SK-N-SH (cell line): ENCODE results near the gene RHOH. TPM values are rescaled to one million over a fixed set of nuclear protein-coding genes. Genes with fewer than 3 reads are reported as not detected.

ENCODE experiments used
- CTCF ChIA-PET: fragments of 300-600, 350-600 bp; formaldehyde crosslinking; extraction: SDS; loops from one replicate; lab custom pipeline; 2021; lab: Yijun Ruan, JAX
- POLR2A ChIA-PET: fragments of 350-600 bp; sonication (Branson Sonifier 250); formaldehyde crosslinking; extraction: SDS; loops from one replicate; lab custom pipeline; 2020; ENCODE audit warnings: antibody characterized with exemption, inconsistent platforms; lab: Yijun Ruan, JAX
- DNase-seq: peaks from one replicate; pipeline ENCODE4 v3.0.0; 2012
- H2AFZ ChIP-seq: fragments of 200-600 bp; sonication (generic); 2 replicates; pipeline ENCODE4 v1.8.1; 2016; ENCODE audit warnings: antibody characterized with exemption, mild to moderate bottlenecking, low read depth
- H3F3A ChIP-seq: fragments of 200-600 bp; sonication (generic); replicated peaks from 2 replicates; pipeline ENCODE3; 2016; ENCODE audit warnings: antibody characterized with exemption, mild to moderate bottlenecking; ENCODE audit not compliant: insufficient read depth
- H3K27ac ChIP-seq, 2 experiments: fragments of 200-500 bp in 1 of 2; fragments of 200-600 bp in 1 of 2; sonication (Bioruptor generic) in 1 of 2; sonication (generic), shearing (Covaris generic) in 1 of 2; 2 replicates each; pipeline versions ENCODE4 v1.5.1 to v1.6.1; 2014 to 2016; ENCODE audit warnings: low read depth in 2 of 2, inconsistent platforms in 1 of 2, low read length in 1 of 2, mild to moderate bottlenecking in 1 of 2, mixed read lengths in 1 of 2
- H3K27me3 ChIP-seq: fragments of 200-600 bp; sonication (generic), shearing (Covaris generic); 2 replicates; pipeline ENCODE4 v1.6.1; 2016; ENCODE audit warnings: mixed run types; ENCODE audit not compliant: insufficient read depth
- H3K36me3 ChIP-seq, 2 experiments: fragments of 200-500 bp in 1 of 2; fragments of 200-600 bp in 1 of 2; sonication (Bioruptor generic) in 1 of 2; sonication (generic) in 1 of 2; replicated peaks in 1 of 2; 2 replicates each; pipeline versions ENCODE3 to v1.5.1; 2014 to 2016; ENCODE audit warnings: low read length in 1 of 2, mild to moderate bottlenecking in 1 of 2; ENCODE audit not compliant: insufficient read depth in 2 of 2, control insufficient read depth in 1 of 2
- H3K4me1 ChIP-seq, 2 experiments: fragments of 200-500 bp in 1 of 2; fragments of 200-600 bp in 1 of 2; sonication (Bioruptor generic) in 1 of 2; sonication (generic), shearing (Covaris generic) in 1 of 2; 2 replicates each; pipeline versions ENCODE4 v1.5.1 to v1.6.1; 2014 to 2016; ENCODE audit warnings: low read depth in 1 of 2, low read length in 1 of 2, mixed run types in 1 of 2; ENCODE audit not compliant: insufficient read depth in 2 of 2, control insufficient read depth in 1 of 2
- H3K4me2 ChIP-seq: fragments of 200-600 bp; sonication (generic), shearing (Covaris generic); 2 replicates; pipeline ENCODE4 v1.6.1; 2017; ENCODE audit warnings: mixed run types
- H3K4me3 ChIP-seq, 2 experiments: fragments of 200-500 bp in 1 of 2; fragments of 200-600 bp in 1 of 2; sonication (Bioruptor generic) in 1 of 2; sonication (generic), shearing (Covaris generic) in 1 of 2; 2 replicates each; pipeline versions ENCODE4 v1.5.1 to v1.8.1; 2014 to 2016; ENCODE audit warnings: low read depth in 2 of 2, inconsistent platforms in 1 of 2, low read length in 1 of 2, mild to moderate bottlenecking in 1 of 2, mixed read lengths in 1 of 2, moderate library complexity in 1 of 2
- H3K79me2 ChIP-seq: fragments of 200-600 bp; sonication (generic); 2 replicates; pipeline ENCODE4 v1.8.1; 2017; ENCODE audit warnings: mild to moderate bottlenecking; ENCODE audit not compliant: insufficient read depth
- H3K9ac ChIP-seq: fragments of 200-600 bp; sonication (generic); 2 replicates; pipeline ENCODE4 v1.6.1; 2017; ENCODE audit warnings: mixed run types
- H3K9me2 ChIP-seq: fragments of 200-600 bp; sonication (generic); 2 replicates; pipeline ENCODE4 v1.6.1; 2017; ENCODE audit warnings: mixed run types
- H3K9me3 ChIP-seq: fragments of 200-600 bp; sonication (generic); 2 replicates; pipeline ENCODE4 v1.6.1; 2017; ENCODE audit warnings: mixed run types, mild to moderate bottlenecking, moderate library complexity
- H4K20me1 ChIP-seq: fragments of 200-600 bp; sonication (generic); 2 replicates; pipeline ENCODE4 v1.6.1; 2017; ENCODE audit warnings: mild to moderate bottlenecking, mixed run types; ENCODE audit not compliant: insufficient read depth
- CTCF ChIP-seq: fragments of 200-600 bp; sonication (generic); IDR thresholded peaks from 2 replicates; pipeline ENCODE4 v1.6.1; 2017; ENCODE audit warnings: antibody characterized with exemption, mild to moderate bottlenecking, moderate library complexity
- ELF1 ChIP-seq: IDR thresholded peaks from 2 replicates; pipeline ENCODE4 v1.4.0; 2012
- EP300 ChIP-seq, 2 experiments: IDR thresholded peaks; 2 replicates each; pipeline versions ENCODE4 v1.4.0 to v1.6.1; 2012; ENCODE audit warnings: borderline replicate concordance in 1 of 2, low read depth in 1 of 2, low read length in 1 of 2
- FOXJ3 ChIP-seq: sonication (generic); formaldehyde crosslinking; IDR thresholded peaks from 2 replicates; pipeline ENCODE4 v1.5.1; 2020; ENCODE audit warnings: mild to moderate bottlenecking, missing genetic modification reagents
- FOXM1 ChIP-seq: IDR thresholded peaks from 2 replicates; pipeline ENCODE4 v1.4.0; 2012; ENCODE audit warnings: low read depth, mild to moderate bottlenecking
- MXI1 ChIP-seq: IDR thresholded peaks from 2 replicates; pipeline ENCODE4 v1.6.1; 2012; ENCODE audit warnings: mild to moderate bottlenecking, low read depth, low read length, improper control_type of control experiment
- NRF1 ChIP-seq: IDR thresholded peaks from 2 replicates; pipeline ENCODE4 v1.6.1; 2012; ENCODE audit warnings: low read depth, mild to moderate bottlenecking, low read length
- PBX3 ChIP-seq: IDR thresholded peaks from 2 replicates; pipeline ENCODE4; 2012
- REST ChIP-seq: IDR thresholded peaks from 2 replicates; pipeline ENCODE4 v1.6.1; 2012; ENCODE audit warnings: mild to moderate bottlenecking, low read depth, low read length, moderate library complexity
- RFX5 ChIP-seq: IDR thresholded peaks from 2 replicates; pipeline ENCODE4 v1.6.1; 2012; ENCODE audit warnings: mild to moderate bottlenecking, improper control_type of control experiment, low read length
- RXRA ChIP-seq: IDR thresholded peaks from 2 replicates; pipeline ENCODE4 v1.4.0; 2012; ENCODE audit warnings: low read depth, mild to moderate bottlenecking, borderline replicate concordance
- SIN3A ChIP-seq: IDR thresholded peaks from 2 replicates; pipeline ENCODE4 v1.6.1; 2012; ENCODE audit warnings: low read depth, mild to moderate bottlenecking, low read length, moderate library complexity, borderline replicate concordance
- TEAD4 ChIP-seq: IDR thresholded peaks from 2 replicates; pipeline ENCODE4 v1.4.0; 2012; ENCODE audit warnings: mild to moderate bottlenecking, borderline replicate concordance; ENCODE audit not compliant: insufficient read depth
- USF2 ChIP-seq: fragments of 150-350 bp; IDR thresholded peaks from 2 replicates; pipeline ENCODE4 v1.6.1; 2017; ENCODE audit warnings: antibody characterized with exemption, low read length, low read depth, borderline replicate concordance
- WGBS: methylation state at CpG from one replicate; pipeline ENCODE4 v1.1.6; 2017; ENCODE audit warnings: low lambda C conversion rate; 5-methylcytosine and 5-hydroxymethylcytosine counted together
- polyA plus RNA-seq, 3 experiments: library from polyadenylated mRNA; depleted of rRNA; stranded (reverse); fragments of >200 nt; gene quantifications; 2 replicates each; pipeline ENCODE4 v1.2.3, GENCODE V29; 2012

Gene RHOH
- polyA plus RNA-seq, 1 of the 3 experiments (the other 2 are of a cell fraction), result not detected

- no peaks in the 10 kb centered on the region for H3F3A ChIP-seq
- WGBS, result 91% methylated on average over 4 of the region's 4 CpGs
- H3K27ac ChIP-seq, result no peak overlapping the region
- no peaks in the 10 kb centered on the region for H3K79me2 ChIP-seq
- H3K9me2 ChIP-seq, result no peaks in the 10 kb centered on the region
- CTCF ChIA-PET, result no interaction called here
- H3K9me3 ChIP-seq, result no peaks in the 10 kb centered on the region
- H3K9ac ChIP-seq, result no peak overlapping the region
- no peaks in the 10 kb centered on the region for H3K36me3 ChIP-seq
- H4K20me1 ChIP-seq, result no peaks in the 10 kb centered on the region
- H3K4me1 ChIP-seq, result no peaks in the 10 kb centered on the region
- no peak for DNase-seq
- POLR2A ChIA-PET, result no interaction called here
- H3K27me3 ChIP-seq, result no peaks in the 10 kb centered on the region
- H3K4me3 ChIP-seq, result no peak overlapping the region
- no peak overlapping the region for H2AFZ ChIP-seq
- H3K4me2 ChIP-seq, result no peak overlapping the region
- TF ChIP-seq FOXJ3 (CRISPR knock-in tag) (no peak), RFX5 (no peak), EP300 (IDR thresholded peaks at IDR 0.05; ENCODE audit: borderline replicate concordance in 1 of 2, low read depth in 1 of 2, low read length in 1 of 2) (no peak), REST (no peak), PBX3 (no peak), SIN3A (no peak)
- TF ChIP-seq, all 33 proteins: peak for 0
Measured at GRCh38 chr4:40276546-40276945, 79.7 kb downstream of the RHOH start.

- Histone ChIP-seq H3K9me3 (no peaks in the 10 kb centered on the region), H3K4me3 (no peak overlapping the region), H3K36me3 (no peaks in the 10 kb centered on the region), H4K20me1 (no peaks in the 10 kb centered on the region), H3K27ac (no peak overlapping the region), H2AFZ (no peak overlapping the region), H3K4me2 (no peak overlapping the region), H3K9ac (no peak overlapping the region), H3K9me2 (no peaks in the 10 kb centered on the region), H3K4me1 (no peaks in the 10 kb centered on the region), H3K79me2 (no peaks in the 10 kb centered on the region), H3K27me3 (no peaks in the 10 kb centered on the region), H3F3A (no peaks in the 10 kb centered on the region)
- WGBS, result 100% methylated on average over 2 of the region's 2 CpGs
- DNase-seq, result no peak
- CTCF ChIA-PET, result no interaction called here
- no peak for TF ChIP-seq MXI1
- no peak for TF ChIP-seq RXRA
- no peak for TF ChIP-seq CTCF
- TF ChIP-seq EP300 (IDR thresholded peaks at IDR 0.05; ENCODE audit: borderline replicate concordance in 1 of 2, low read depth in 1 of 2, low read length in 1 of 2), result no peak
- no peak for TF ChIP-seq FOXM1
- TF ChIP-seq ELF1, result no peak
- no peak for TF ChIP-seq TEAD4
- no peak for TF ChIP-seq USF2
- no peak for TF ChIP-seq NRF1
- POLR2A ChIA-PET, result no interaction called here
Measured at GRCh38 chr4:40280586-40280985, 83.8 kb downstream of the RHOH start.
